Esophagus squamous epithelium (tissue), 4 donors: ENCODE results near the gene FNTB.

Experiments
- POLR2A ChIP-seq, 4 donors: fragments of 450-650 bp; IDR thresholded peaks; one replicate each; pipeline ENCODE4 v1.6.1; 2017; ENCODE audit warnings: antibody characterized with exemption in 4 of 4, mild to moderate bottlenecking in 4 of 4, moderate library complexity in 3 of 4
- TF ChIP-seq, protein P1 (sequence below), 6 experiments: fragments of 450-650 bp in 4 of 6; fragments of 200-600 bp in 2 of 6; sonication (generic) in 2 of 6; IDR thresholded peaks; one replicate each; pipeline ENCODE4 v1.5.1; 2016 to 2019; ENCODE audit warnings: antibody characterized with exemption in 6 of 6, mild to moderate bottlenecking in 4 of 6, moderate library complexity in 4 of 6

GRCh38 chr14:65092349-65092748, 105.7 kb downstream of the FNTB start:
- TF ChIP-seq, protein P1, sequence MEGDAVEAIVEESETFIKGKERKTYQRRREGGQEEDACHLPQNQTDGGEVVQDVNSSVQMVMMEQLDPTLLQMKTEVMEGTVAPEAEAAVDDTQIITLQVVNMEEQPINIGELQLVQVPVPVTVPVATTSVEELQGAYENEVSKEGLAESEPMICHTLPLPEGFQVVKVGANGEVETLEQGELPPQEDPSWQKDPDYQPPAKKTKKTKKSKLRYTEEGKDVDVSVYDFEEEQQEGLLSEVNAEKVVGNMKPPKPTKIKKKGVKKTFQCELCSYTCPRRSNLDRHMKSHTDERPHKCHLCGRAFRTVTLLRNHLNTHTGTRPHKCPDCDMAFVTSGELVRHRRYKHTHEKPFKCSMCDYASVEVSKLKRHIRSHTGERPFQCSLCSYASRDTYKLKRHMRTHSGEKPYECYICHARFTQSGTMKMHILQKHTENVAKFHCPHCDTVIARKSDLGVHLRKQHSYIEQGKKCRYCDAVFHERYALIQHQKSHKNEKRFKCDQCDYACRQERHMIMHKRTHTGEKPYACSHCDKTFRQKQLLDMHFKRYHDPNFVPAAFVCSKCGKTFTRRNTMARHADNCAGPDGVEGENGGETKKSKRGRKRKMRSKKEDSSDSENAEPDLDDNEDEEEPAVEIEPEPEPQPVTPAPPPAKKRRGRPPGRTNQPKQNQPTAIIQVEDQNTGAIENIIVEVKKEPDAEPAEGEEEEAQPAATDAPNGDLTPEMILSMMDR (IDR thresholded peaks at IDR 0.05): no peak
- no peak for TF ChIP-seq POLR2A (IDR thresholded peaks at IDR 0.05)
